Measurements from ENCODE around the gene PDCD11.

- TF ChIP-seq SP1 (IDR thresholded peaks at IDR 0.05) (no peak), CTCF (IDR thresholded peaks at IDR 0.05; ENCODE audit: low read depth, low read length, missing input control) (no peak), MAX (IDR thresholded peaks at IDR 0.05) (no peak), TAF1 (conservative IDR thresholded peaks at IDR 0.05) (no peak), HNF4G (IDR thresholded peaks at IDR 0.05) (no peak), YY1 (IDR thresholded peaks at IDR 0.05) (no peak), REST (IDR thresholded peaks at IDR 0.05) (no peak), RAD21 (IDR thresholded peaks at IDR 0.05) (no peak), JUND (IDR thresholded peaks at IDR 0.05) (no peak), EGR1 (IDR thresholded peaks at IDR 0.05; ENCODE audit: low read depth in 2 of 2) (no peak)
These were observed 94.5 kb downstream of the PDCD11 start for GRCh38 chr10:103490986-103491314.

Measured in liver (tissue), 3 donors.